Measurements from ENCODE around the gene SIMC1. TPM values are rescaled to one million over a fixed set of nuclear protein-coding genes. Genes with fewer than 3 reads are reported as not detected.

Gene SIMC1
- total RNA-seq, 2 experiments from 2014 or later, result 24.0 to 27.6 TPM

DNA sequence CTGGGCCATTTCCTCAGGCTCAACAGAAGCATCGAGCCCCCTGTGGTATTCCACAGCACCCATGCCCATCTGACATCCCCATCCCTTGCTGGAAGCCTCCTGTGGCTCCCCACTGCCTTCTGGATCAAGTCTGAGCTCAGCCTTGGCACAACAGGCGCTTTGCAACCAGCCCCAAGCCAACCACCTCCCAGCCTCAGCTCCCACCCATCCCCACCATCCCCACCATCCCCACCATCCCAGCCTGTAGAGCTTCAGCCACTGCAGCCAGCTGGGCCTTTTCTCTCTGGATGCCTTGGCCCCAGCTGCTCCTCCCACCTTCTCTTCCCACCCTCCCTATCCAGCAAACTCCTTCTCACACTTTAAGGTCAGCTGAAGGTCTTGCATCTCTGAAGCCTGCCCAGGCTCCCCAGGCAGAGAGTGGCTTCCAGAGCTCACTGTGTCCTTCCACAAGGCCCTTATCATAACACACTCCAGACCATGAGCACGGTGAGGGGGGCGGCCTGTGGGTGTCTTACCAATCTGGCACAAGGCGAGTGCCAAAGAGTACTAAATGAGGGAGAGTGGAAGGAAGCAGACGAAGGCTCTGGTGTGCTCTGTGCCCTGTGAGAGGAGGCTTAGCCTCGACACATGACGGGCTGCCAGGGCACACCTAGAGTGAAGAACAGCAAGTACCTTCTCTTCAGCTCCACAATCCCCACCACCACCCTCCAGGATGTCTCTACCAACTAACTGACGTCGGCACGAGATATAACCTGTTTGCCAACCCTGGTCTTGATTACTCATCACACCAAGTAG is 156.9 kb downstream of the SIMC1 start:
- no peaks in the 10 kb centered on the region for H3K4me1 Mint-ChIP-seq
- H3K27ac Mint-ChIP-seq, result no peak overlapping the region
- no peaks in the 10 kb centered on the region for H3K9me3 Mint-ChIP-seq (ENCODE audit: low read depth)
- peaks cover 13% of the 10 kb centered on the region for H3K36me3 Mint-ChIP-seq (ENCODE audit: low read depth)
- no peak overlapping the region for H3K4me3 Mint-ChIP-seq
- ATAC-seq (no peak), DNase-seq (no peak)
- no peaks in the 10 kb centered on the region for H3K27me3 Mint-ChIP-seq
- ChIA-PET POLR2A (no interaction called here), CTCF (interaction anchor here (0.8 to 1.2 kb wide), 3 partner anchors 16 to 184 kb away, joined by 3 to 4 read pairs (median 3); partner anchors contain the start of gene CLTB)
- intact Hi-C loops (cut with DNase I, micrococcal nuclease), result no loop called here

Small RNA genes lying within 50 kb of the gene (microRNA-seq; reads per million reads assigned to microRNA genes)
- 15.2 reads per million, percentile 38 among the genes with 10 or more reads in this experiment for gene MIR1271 (ENCODE audit: borderline replicate concordance)

Other genes with a start within 250 kb of the SIMC1 start
- gene KIAA1191, start 123.3 kb downstream of the SIMC1 start, total RNA-seq, result 10 to 100 TPM; 42.2 to 52.6 TPM
- 10 to 100 TPM; 12.3 to 15.6 TPM for gene ARL10, start 127.1 kb downstream of the SIMC1 start, total RNA-seq
- 10 to 100 TPM; 54.3 to 65.4 TPM for gene NOP16, start 150.2 kb downstream of the SIMC1 start, total RNA-seq
- gene HIGD2A, start 150.3 kb downstream of the SIMC1 start, total RNA-seq, result 100 to 1,000 TPM; 104 to 140 TPM
- 10 to 100 TPM; 39.3 to 47.8 TPM for gene CLTB, start 178.1 kb downstream of the SIMC1 start, total RNA-seq
- 10 to 100 TPM; 37.6 to 44.8 TPM for gene FAF2, start 210.0 kb downstream of the SIMC1 start, total RNA-seq